Stimulated activated naive B cell treated with anti-CD40 and anti-IgM and Interleukin-4, amounts not matched to agents 10 μg/mL and 1 μg/mL and 100 μg/mL, for 72 hours (primary cell): ENCODE measurements around the gene ADAP1.
"Not testable (repeated sequence)": the region's sequence is repeated elsewhere in the genome, so short reads cannot be mapped to it uniquely, and the experiment has no call there.

Experiments
- ATAC-seq, 2 donors: fragments of 150-1000 bp; cut with Tn5 transposase; replicated peaks; 2 replicates each; pipeline ENCODE4 v1.10.0; 2021; ENCODE audit warnings: moderate library complexity in 1 of 2
- DNase-seq: peaks from one replicate; pipeline ENCODE4 v3.0.0; 2021
- H3K27ac Mint-ChIP-seq: one replicate; pipeline ENCODE4 v1.8.0; 2022; ENCODE audit warnings: mild to moderate bottlenecking, mixed read lengths
- H3K27me3 Mint-ChIP-seq, 2 donors: one replicate each; pipeline ENCODE4 v1.8.0; 2022; ENCODE audit warnings: mixed read lengths in 2 of 2
- H3K36me3 Mint-ChIP-seq, 2 donors: one replicate each; pipeline ENCODE4 v1.8.0; 2022; ENCODE audit warnings: mixed read lengths in 2 of 2, mild to moderate bottlenecking in 1 of 2
- H3K4me1 Mint-ChIP-seq, 2 donors: one replicate each; pipeline ENCODE4 v1.8.0; 2022; ENCODE audit warnings: mixed read lengths in 2 of 2, mild to moderate bottlenecking in 1 of 2
- H3K4me3 Mint-ChIP-seq, 2 donors: one replicate each; pipeline ENCODE4 v1.8.0; 2022; ENCODE audit warnings: mild to moderate bottlenecking in 2 of 2, mixed read lengths in 2 of 2, moderate library complexity in 1 of 2
- H3K9me3 Mint-ChIP-seq, 2 donors: one replicate each; pipeline ENCODE4 v1.8.0; 2022; ENCODE audit warnings: mixed read lengths in 2 of 2, mild to moderate bottlenecking in 1 of 2

The ADAP1 gene

GRCh38 chr7:924541-925231 lies 29.8 kb downstream of the ADAP1 start:
- H3K27ac Mint-ChIP-seq = peak overlapping the region; percentile 97
- H3K36me3 Mint-ChIP-seq = peaks cover 23 to 41% of the 10 kb centered on the region in 2 donors
- H3K27me3 Mint-ChIP-seq = no peaks in the 10 kb centered on the region
- H3K4me3 Mint-ChIP-seq = peak overlapping the region; percentile 86
- H3K9me3 Mint-ChIP-seq = no peaks in the 10 kb centered on the region
- peak; percentile 83 for DNase-seq
- ATAC-seq = peak; percentile 62 to 67
- peaks cover 50 to 81% of the 10 kb centered on the region in 2 donors for H3K4me1 Mint-ChIP-seq

GRCh38 chr7:924042-924441 lies 30.4 kb downstream of the ADAP1 start:
- Mint-ChIP-seq H3K4me3 (peak overlapping the region in 1 of 2 donors; percentile 86), H3K36me3 (peaks cover 22 to 40% of the 10 kb centered on the region in 2 donors), H3K4me1 (peaks cover 48 to 74% of the 10 kb centered on the region in 2 donors)
- not testable (repeated sequence) for H3K9me3 Mint-ChIP-seq, H3K27ac Mint-ChIP-seq, ATAC-seq, H3K27me3 Mint-ChIP-seq, DNase-seq

- Mint-ChIP-seq H3K36me3 (peaks cover 22 to 37% of the 10 kb centered on the region in 2 donors), H3K4me3 (peak overlapping the region; percentile 86 to 89), H3K9me3 (no peaks in the 10 kb centered on the region), H3K27ac (peak overlapping the region; percentile 98), H3K4me1 (peaks cover 43 to 67% of the 10 kb centered on the region in 2 donors), H3K27me3 (no peaks in the 10 kb centered on the region)
- peak; percentile 91 for DNase-seq
- ATAC-seq = peak; percentile 86 to 91
Measured at GRCh38 chr7:923108-924041, 31.1 kb downstream of the ADAP1 start.

GRCh38 chr7:922334-923107 lies 32.0 kb downstream of the ADAP1 start:
- Mint-ChIP-seq H3K4me3 (peak overlapping the region; percentile 86 to 89), H3K27me3 (no peaks in the 10 kb centered on the region), H3K27ac (peak overlapping the region; percentile 98), H3K9me3 (no peaks in the 10 kb centered on the region), H3K4me1 (peaks cover 39 to 61% of the 10 kb centered on the region in 2 donors), H3K36me3 (peaks cover 22 to 45% of the 10 kb centered on the region in 2 donors)
- no peak for DNase-seq
- ATAC-seq = peak; percentile 11 to 12

GRCh38 chr7:921581-922333 lies 32.7 kb downstream of the ADAP1 start:
- DNase-seq (no peak), ATAC-seq (no peak)
- no peaks in the 10 kb centered on the region for H3K27me3 Mint-ChIP-seq
- peaks cover 34 to 54% of the 10 kb centered on the region in 2 donors for H3K4me1 Mint-ChIP-seq
- H3K36me3 Mint-ChIP-seq = peaks cover 18 to 38% of the 10 kb centered on the region in 2 donors
- H3K27ac Mint-ChIP-seq = peak overlapping the region; percentile 89
- no peaks in the 10 kb centered on the region for H3K9me3 Mint-ChIP-seq
- peak overlapping the region; percentile 44 to 86 for H3K4me3 Mint-ChIP-seq

- Mint-ChIP-seq H3K27me3 (no peaks in the 10 kb centered on the region), H3K27ac (peak overlapping the region; percentile 89)
Measured at GRCh38 chr7:921071-921461, 33.4 kb downstream of the ADAP1 start.

GRCh38 chr7:920351-921070 lies 34.0 kb downstream of the ADAP1 start:
- Mint-ChIP-seq H3K9me3 (no peaks in the 10 kb centered on the region), H3K27ac (peak overlapping the region; percentile 89), H3K4me1 (peaks cover 31 to 49% of the 10 kb centered on the region in 2 donors), H3K36me3 (peaks cover 20 to 47% of the 10 kb centered on the region in 2 donors), H3K4me3 (no peak overlapping the region), H3K27me3 (no peaks in the 10 kb centered on the region)
- ATAC-seq = no peak
- no peak for DNase-seq

More at GRCh38 chr7:921071-921461, 33.4 kb downstream of the ADAP1 start:
- no peak for ATAC-seq
- Mint-ChIP-seq H3K9me3 (no peaks in the 10 kb centered on the region), H3K4me3 (no peak overlapping the region), H3K36me3 (peaks cover 20 to 45% of the 10 kb centered on the region in 2 donors), H3K4me1 (peaks cover 34 to 53% of the 10 kb centered on the region in 2 donors)
- no peak for DNase-seq

- peaks cover 19 to 48% of the 10 kb centered on the region in 2 donors for H3K36me3 Mint-ChIP-seq
- H3K4me3 Mint-ChIP-seq = no peak overlapping the region
- no peak overlapping the region for H3K27ac Mint-ChIP-seq
- DNase-seq = no peak
- H3K27me3 Mint-ChIP-seq = no peaks in the 10 kb centered on the region
- peaks cover 29 to 43% of the 10 kb centered on the region in 2 donors for H3K4me1 Mint-ChIP-seq
- no peaks in the 10 kb centered on the region for H3K9me3 Mint-ChIP-seq
- ATAC-seq = no peak
Measured at GRCh38 chr7:919924-920341, 34.5 kb downstream of the ADAP1 start.

- no peak overlapping the region for H3K4me3 Mint-ChIP-seq
- ATAC-seq (no peak), DNase-seq (no peak)
- H3K9me3 Mint-ChIP-seq = no peaks in the 10 kb centered on the region
- H3K4me1 Mint-ChIP-seq = peaks cover 22 to 35% of the 10 kb centered on the region in 2 donors
- peaks cover 19 to 42% of the 10 kb centered on the region in 2 donors for H3K36me3 Mint-ChIP-seq
- no peaks in the 10 kb centered on the region for H3K27me3 Mint-ChIP-seq
- H3K27ac Mint-ChIP-seq = no peak overlapping the region
Measured at GRCh38 chr7:919114-919442, 35.4 kb downstream of the ADAP1 start.

GRCh38 chr7:918441-919113 lies 35.9 kb downstream of the ADAP1 start:
- Mint-ChIP-seq H3K4me1 (peaks cover 22 to 32% of the 10 kb centered on the region in 2 donors), H3K36me3 (peaks cover 19 to 43% of the 10 kb centered on the region in 2 donors), H3K27ac (no peak overlapping the region), H3K4me3 (no peak overlapping the region), H3K9me3 (no peaks in the 10 kb centered on the region), H3K27me3 (no peaks in the 10 kb centered on the region)
- ATAC-seq = no peak
- no peak for DNase-seq

GRCh38 chr7:918118-918425 lies 36.4 kb downstream of the ADAP1 start:
- ATAC-seq (no peak), DNase-seq (no peak)
- Mint-ChIP-seq H3K36me3 (peaks cover 19 to 47% of the 10 kb centered on the region in 2 donors), H3K27ac (no peak overlapping the region), H3K4me3 (no peak overlapping the region), H3K4me1 (peaks cover 17 to 27% of the 10 kb centered on the region in 2 donors), H3K27me3 (no peaks in the 10 kb centered on the region), H3K9me3 (no peaks in the 10 kb centered on the region)

GRCh38 chr7:917255-918117 lies 37.0 kb downstream of the ADAP1 start:
- Mint-ChIP-seq H3K27me3 (no peaks in the 10 kb centered on the region), H3K4me1 (peaks cover 15 to 21% of the 10 kb centered on the region in 2 donors), H3K36me3 (peaks cover 19 to 47% of the 10 kb centered on the region in 2 donors), H3K4me3 (no peak overlapping the region), H3K27ac (no peak overlapping the region), H3K9me3 (no peaks in the 10 kb centered on the region)
- ATAC-seq (no peak), DNase-seq (no peak)
